BLaER1 treated with 17β-estradiol and CSF1 and Interleukin-3, amounts not matched to agents 10 nM and 100 nM (cell line): Measurements from ENCODE around the gene RBPJ.
"Not testable (repeated sequence)": the region's sequence is repeated elsewhere in the genome, so short reads cannot be mapped to it uniquely, and the experiment has no call there.

Source experiments
- H3K27ac ChIP-seq, 11 experiments: shearing (Covaris generic); formaldehyde crosslinking; 2 replicates each; pipeline ENCODE4 v1.8.1; 2022
- H3K27me3 ChIP-seq, 11 experiments: shearing (Covaris generic); formaldehyde crosslinking; 2 replicates each; pipeline ENCODE4 v1.8.1; 2022
- H3K36me3 ChIP-seq, 11 experiments: shearing (Covaris generic); formaldehyde crosslinking; 2 replicates each; pipeline ENCODE4 v1.8.1; 2022
- H3K4me1 ChIP-seq, 10 experiments: shearing (Covaris generic); formaldehyde crosslinking; 2 replicates each; pipeline ENCODE4 v1.8.1; 2022
- H3K4me2 ChIP-seq, 11 experiments: shearing (Covaris generic); formaldehyde crosslinking; 2 replicates each; pipeline ENCODE4 v1.8.1; 2022
- H3K4me3 ChIP-seq, 10 experiments: shearing (Covaris generic); formaldehyde crosslinking; 2 replicates each; pipeline ENCODE4 v1.8.1; 2022
- H3K9ac ChIP-seq, 11 experiments: shearing (Covaris generic); formaldehyde crosslinking; 2 replicates each; pipeline ENCODE4 v1.8.1; 2022
- H3K9me3 ChIP-seq, 11 experiments: shearing (Covaris generic); formaldehyde crosslinking; replicated peaks in 1 of 11; 2 replicates each; pipeline ENCODE4 v1.8.1; 2022
- H4K20me1 ChIP-seq, 11 experiments: shearing (Covaris generic); formaldehyde crosslinking; 2 replicates each; pipeline ENCODE4 v1.8.1; 2022
- Cebpa-rat ChIP-seq, 11 experiments: shearing (Covaris generic); IDR thresholded peaks; 2 replicates each; pipeline ENCODE4 v1.8.1; 2022

Gene RBPJ

GRCh38 chr4:26307037-26307800 is 13.6 kb upstream of the RBPJ start:
- Histone ChIP-seq H3K27ac (no peak overlapping the region), H3K36me3 (peaks cover 0 to 33% (median 0%) of the 10 kb centered on the region in 11 experiments; a peak in 2 of 22 replicates), H4K20me1 (peaks cover 0 to 96% (median 0%) of the 10 kb centered on the region in 11 experiments; a peak in 2 of 22 replicates), H3K9ac (no peak overlapping the region), H3K4me1 (peaks cover 0 to 9% (median 4%) of the 10 kb centered on the region in 10 experiments; a peak in 10 of 20 replicates), H3K4me2 (no peak overlapping the region), H3K27me3 (no peaks in the 10 kb centered on the region), H3K4me3 (no peak overlapping the region), H3K9me3 (no peaks in the 10 kb centered on the region)
- no peak for TF ChIP-seq Cebpa-rat (IDR thresholded peaks at IDR 0.05)

- Histone ChIP-seq H3K27ac (no peak overlapping the region), H3K36me3 (peaks cover 0 to 42% (median 0%) of the 10 kb centered on the region in 11 experiments; a peak in 2 of 22 replicates), H3K4me1 (peaks cover 0 to 7% (median 6%) of the 10 kb centered on the region in 10 experiments; a peak in 4 of 20 replicates), H3K4me3 (no peak overlapping the region), H3K27me3 (no peaks in the 10 kb centered on the region), H4K20me1 (peaks cover 0 to 97% (median 0%) of the 10 kb centered on the region in 11 experiments; a peak in 2 of 22 replicates), H3K4me2 (no peak overlapping the region), H3K9ac (no peak overlapping the region), H3K9me3 (peaks cover 1 to 13% (median 8%) of the 10 kb centered on the region in 11 experiments; a peak in 13 of 22 replicates)
- TF ChIP-seq Cebpa-rat (IDR thresholded peaks at IDR 0.05), result no peak
Observed at GRCh38 chr4:26308568-26308967, 12.2 kb upstream of the RBPJ start.

GRCh38 chr4:26310264-26310663 is 10.6 kb upstream of the RBPJ start:
- Histone ChIP-seq H3K4me2 (no peak overlapping the region), H3K9me3 (peaks cover 15 to 30% (median 25%) of the 10 kb centered on the region in 11 experiments), H4K20me1 (peaks cover 0 to 81% (median 0%) of the 10 kb centered on the region in 11 experiments; a peak in 2 of 22 replicates), H3K36me3 (peaks cover 0 to 51% (median 0%) of the 10 kb centered on the region in 11 experiments; a peak in 5 of 22 replicates), H3K4me3 (no peak overlapping the region), H3K27ac (no peak overlapping the region), H3K27me3 (no peaks in the 10 kb centered on the region), H3K9ac (no peak overlapping the region), H3K4me1 (peaks cover 0 to 10% (median 6%) of the 10 kb centered on the region in 10 experiments; a peak in 5 of 20 replicates)
- no peak for TF ChIP-seq Cebpa-rat (IDR thresholded peaks at IDR 0.05)

DNA sequence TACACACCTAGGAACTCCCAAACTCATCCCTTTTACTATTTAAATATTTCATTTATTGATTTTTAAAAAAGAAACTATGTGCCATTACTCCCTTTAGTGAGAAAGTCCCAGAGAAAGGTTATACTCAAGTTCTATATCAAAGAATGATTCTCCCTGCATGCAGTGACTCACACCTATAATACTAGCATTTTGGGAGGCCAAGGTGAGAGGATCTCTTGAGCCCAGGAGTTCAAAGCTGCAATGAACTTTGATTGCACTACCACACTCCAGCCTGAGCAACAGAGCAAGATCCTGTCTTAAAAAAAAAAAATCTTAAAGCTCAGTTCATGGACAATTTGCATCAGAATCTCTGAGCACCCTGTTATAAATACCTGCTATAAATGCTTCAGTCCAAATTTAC is 9.2 kb upstream of the RBPJ start:
- H3K9ac ChIP-seq, result no peak overlapping the region
- no peak overlapping the region for H3K27ac ChIP-seq
- TF ChIP-seq Cebpa-rat (IDR thresholded peaks at IDR 0.05), result no peak
- peaks cover 0 to 57% (median 0%) of the 10 kb centered on the region in 11 experiments; a peak in 5 of 22 replicates for H3K36me3 ChIP-seq
- no peak overlapping the region for H3K4me2 ChIP-seq
- H3K4me3 ChIP-seq, result no peak overlapping the region
- peaks cover 0 to 67% (median 0%) of the 10 kb centered on the region in 11 experiments; a peak in 2 of 22 replicates for H4K20me1 ChIP-seq
- peaks cover 0 to 16% (median 6%) of the 10 kb centered on the region in 10 experiments; a peak in 5 of 20 replicates for H3K4me1 ChIP-seq
- peaks cover 23 to 38% (median 33%) of the 10 kb centered on the region in 11 experiments for H3K9me3 ChIP-seq
- H3K27me3 ChIP-seq, result no peaks in the 10 kb centered on the region

- H3K4me2 ChIP-seq, H3K4me3 ChIP-seq, H3K27me3 ChIP-seq, H3K9ac ChIP-seq, H3K27ac ChIP-seq: not testable (repeated sequence)
- Histone ChIP-seq H3K9me3 (peaks cover 26 to 56% (median 42%) of the 10 kb centered on the region in 11 experiments), H4K20me1 (peaks cover 0 to 64% (median 0%) of the 10 kb centered on the region in 11 experiments; a peak in 2 of 22 replicates), H3K36me3 (peaks cover 0 to 58% (median 0%) of the 10 kb centered on the region in 11 experiments; a peak in 5 of 22 replicates), H3K4me1 (peaks cover 13 to 39% (median 20%) of the 10 kb centered on the region in 10 experiments)
Observed at GRCh38 chr4:26315316-26315932, 5.4 kb upstream of the RBPJ start.

- H3K4me1 ChIP-seq, result peaks cover 14 to 37% (median 21%) of the 10 kb centered on the region in 10 experiments
- no peaks in the 10 kb centered on the region for H3K27me3 ChIP-seq
- H3K9ac ChIP-seq, result peak overlapping the region in 2 of 11 experiments; percentile 95 to 99; a peak in 2 of 22 replicates
- H4K20me1 ChIP-seq, result peaks cover 0 to 65% (median 14%) of the 10 kb centered on the region in 11 experiments; a peak in 13 of 22 replicates
- peaks cover 26 to 51% (median 41%) of the 10 kb centered on the region in 11 experiments for H3K9me3 ChIP-seq
- no peak for TF ChIP-seq Cebpa-rat (IDR thresholded peaks at IDR 0.05)
- H3K4me3 ChIP-seq, result peak overlapping the region in 3 of 10 experiments; percentile 76 to 91 (median 89); a peak in 5 of 20 replicates
- peak overlapping the region in 10 of 11 experiments; percentile 69 to 99 (median 86); a peak in 16 of 22 replicates for H3K4me2 ChIP-seq
- H3K27ac ChIP-seq, result peak overlapping the region in 3 of 11 experiments; percentile 76 to 98 (median 97); a peak in 5 of 22 replicates
- H3K36me3 ChIP-seq, result peaks cover 0 to 39% (median 0%) of the 10 kb centered on the region in 11 experiments; a peak in 5 of 22 replicates
Observed at GRCh38 chr4:26317766-26318165, 3.0 kb upstream of the RBPJ start.

DNA sequence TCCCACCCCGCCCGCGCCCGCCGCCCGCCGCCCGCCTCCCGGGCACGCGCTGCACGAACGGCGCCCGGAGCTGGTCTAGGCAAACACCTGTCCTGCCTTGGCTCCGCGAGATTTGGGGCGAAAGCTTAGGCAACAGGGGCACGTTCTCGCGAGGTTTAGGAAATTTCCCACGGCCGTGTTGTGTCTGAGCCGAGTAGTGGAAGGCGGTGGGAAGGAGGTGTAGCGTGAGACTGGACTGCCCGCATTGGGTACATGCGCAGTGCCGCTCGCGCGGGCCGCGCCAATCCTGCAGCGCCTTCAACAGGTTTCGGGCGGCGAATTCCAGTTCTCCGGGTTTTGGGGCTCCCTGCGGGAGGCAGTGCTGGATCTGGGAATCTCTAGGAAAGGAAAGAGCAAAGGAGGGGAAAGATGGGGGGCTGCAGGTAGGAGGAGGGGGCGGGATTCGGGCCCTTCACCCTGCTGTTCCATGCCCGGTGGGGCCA is 1.3 kb upstream of the RBPJ start:
- Histone ChIP-seq H3K9me3 (peaks cover 15 to 34% (median 24%) of the 10 kb centered on the region in 11 experiments), H3K36me3 (peaks cover 0 to 24% (median 0%) of the 10 kb centered on the region in 11 experiments; a peak in 5 of 22 replicates), H3K4me1 (peaks cover 27 to 53% (median 36%) of the 10 kb centered on the region in 10 experiments), H3K4me3 (peak overlapping the region; percentile 76 to 98 (median 90)), H4K20me1 (peaks cover 8 to 75% (median 32%) of the 10 kb centered on the region in 11 experiments; a peak in 21 of 22 replicates), H3K9ac (peak overlapping the region; percentile 95 to 99 (median 98)), H3K27me3 (no peaks in the 10 kb centered on the region), H3K27ac (peak overlapping the region; percentile 89 to 99 (median 97)), H3K4me2 (peak overlapping the region; percentile 83 to 99 (median 95))
- no peak for TF ChIP-seq Cebpa-rat (IDR thresholded peaks at IDR 0.05)

GRCh38 chr4:26319949-26320537 is 771 bp upstream of the RBPJ start:
- no peak for TF ChIP-seq Cebpa-rat (IDR thresholded peaks at IDR 0.05)
- Histone ChIP-seq H3K4me3 (peak overlapping the region; percentile 76 to 98 (median 90)), H3K27me3 (no peaks in the 10 kb centered on the region), H3K9me3 (peaks cover 10 to 28% (median 18%) of the 10 kb centered on the region in 11 experiments), H3K4me2 (peak overlapping the region; percentile 83 to 99 (median 95)), H3K27ac (peak overlapping the region; percentile 89 to 99 (median 97)), H3K4me1 (peaks cover 33 to 54% (median 40%) of the 10 kb centered on the region in 10 experiments), H3K9ac (peak overlapping the region; percentile 95 to 99 (median 98)), H4K20me1 (peaks cover 13 to 80% (median 37%) of the 10 kb centered on the region in 11 experiments), H3K36me3 (peaks cover 0 to 20% (median 0%) of the 10 kb centered on the region in 11 experiments; a peak in 4 of 22 replicates)
